SK-N-SH (cell line): ENCODE data around the gene CSRNP3. TPM values are rescaled to one million over a fixed set of nuclear protein-coding genes. Genes with fewer than 3 reads are reported as not detected.

ENCODE experiments used
- CTCF ChIA-PET: fragments of 300-600, 350-600 bp; formaldehyde crosslinking; extraction: SDS; loops from one replicate; lab custom pipeline; 2021; lab: Yijun Ruan, JAX
- POLR2A ChIA-PET: fragments of 350-600 bp; sonication (Branson Sonifier 250); formaldehyde crosslinking; extraction: SDS; loops from one replicate; lab custom pipeline; 2020; ENCODE audit warnings: antibody characterized with exemption, inconsistent platforms; lab: Yijun Ruan, JAX
- DNase-seq: peaks from one replicate; pipeline ENCODE4 v3.0.0; 2012
- H2AFZ ChIP-seq: fragments of 200-600 bp; sonication (generic); 2 replicates; pipeline ENCODE4 v1.8.1; 2016; ENCODE audit warnings: antibody characterized with exemption, mild to moderate bottlenecking, low read depth
- H3F3A ChIP-seq: fragments of 200-600 bp; sonication (generic); replicated peaks from 2 replicates; pipeline ENCODE3; 2016; ENCODE audit warnings: antibody characterized with exemption, mild to moderate bottlenecking; ENCODE audit not compliant: insufficient read depth
- H3K27ac ChIP-seq, 2 experiments: fragments of 200-500 bp in 1 of 2; fragments of 200-600 bp in 1 of 2; sonication (Bioruptor generic) in 1 of 2; sonication (generic), shearing (Covaris generic) in 1 of 2; 2 replicates each; pipeline versions ENCODE4 v1.5.1 to v1.6.1; 2014 to 2016; ENCODE audit warnings: low read depth in 2 of 2, inconsistent platforms in 1 of 2, low read length in 1 of 2, mild to moderate bottlenecking in 1 of 2, mixed read lengths in 1 of 2
- H3K27me3 ChIP-seq: fragments of 200-600 bp; sonication (generic), shearing (Covaris generic); 2 replicates; pipeline ENCODE4 v1.6.1; 2016; ENCODE audit warnings: mixed run types; ENCODE audit not compliant: insufficient read depth
- H3K36me3 ChIP-seq, 2 experiments: fragments of 200-500 bp in 1 of 2; fragments of 200-600 bp in 1 of 2; sonication (Bioruptor generic) in 1 of 2; sonication (generic) in 1 of 2; replicated peaks in 1 of 2; 2 replicates each; pipeline versions ENCODE3 to v1.5.1; 2014 to 2016; ENCODE audit warnings: low read length in 1 of 2, mild to moderate bottlenecking in 1 of 2; ENCODE audit not compliant: insufficient read depth in 2 of 2, control insufficient read depth in 1 of 2
- H3K4me1 ChIP-seq, 2 experiments: fragments of 200-500 bp in 1 of 2; fragments of 200-600 bp in 1 of 2; sonication (Bioruptor generic) in 1 of 2; sonication (generic), shearing (Covaris generic) in 1 of 2; 2 replicates each; pipeline versions ENCODE4 v1.5.1 to v1.6.1; 2014 to 2016; ENCODE audit warnings: low read depth in 1 of 2, low read length in 1 of 2, mixed run types in 1 of 2; ENCODE audit not compliant: insufficient read depth in 2 of 2, control insufficient read depth in 1 of 2
- H3K4me2 ChIP-seq: fragments of 200-600 bp; sonication (generic), shearing (Covaris generic); 2 replicates; pipeline ENCODE4 v1.6.1; 2017; ENCODE audit warnings: mixed run types
- H3K4me3 ChIP-seq, 2 experiments: fragments of 200-500 bp in 1 of 2; fragments of 200-600 bp in 1 of 2; sonication (Bioruptor generic) in 1 of 2; sonication (generic), shearing (Covaris generic) in 1 of 2; 2 replicates each; pipeline versions ENCODE4 v1.5.1 to v1.8.1; 2014 to 2016; ENCODE audit warnings: low read depth in 2 of 2, inconsistent platforms in 1 of 2, low read length in 1 of 2, mild to moderate bottlenecking in 1 of 2, mixed read lengths in 1 of 2, moderate library complexity in 1 of 2
- H3K79me2 ChIP-seq: fragments of 200-600 bp; sonication (generic); 2 replicates; pipeline ENCODE4 v1.8.1; 2017; ENCODE audit warnings: mild to moderate bottlenecking; ENCODE audit not compliant: insufficient read depth
- H3K9ac ChIP-seq: fragments of 200-600 bp; sonication (generic); 2 replicates; pipeline ENCODE4 v1.6.1; 2017; ENCODE audit warnings: mixed run types
- H3K9me2 ChIP-seq: fragments of 200-600 bp; sonication (generic); 2 replicates; pipeline ENCODE4 v1.6.1; 2017; ENCODE audit warnings: mixed run types
- H3K9me3 ChIP-seq: fragments of 200-600 bp; sonication (generic); 2 replicates; pipeline ENCODE4 v1.6.1; 2017; ENCODE audit warnings: mixed run types, mild to moderate bottlenecking, moderate library complexity
- H4K20me1 ChIP-seq: fragments of 200-600 bp; sonication (generic); 2 replicates; pipeline ENCODE4 v1.6.1; 2017; ENCODE audit warnings: mild to moderate bottlenecking, mixed run types; ENCODE audit not compliant: insufficient read depth
- CHD2 ChIP-seq: fragments of 150-350 bp; IDR thresholded peaks from 2 replicates; pipeline ENCODE4 v1.6.1; 2018; ENCODE audit warnings: low read length; ENCODE audit not compliant: partially characterized antibody
- CTCF ChIP-seq: fragments of 200-600 bp; sonication (generic); IDR thresholded peaks from 2 replicates; pipeline ENCODE4 v1.6.1; 2017; ENCODE audit warnings: antibody characterized with exemption, mild to moderate bottlenecking, moderate library complexity
- EP300 ChIP-seq, 2 experiments: IDR thresholded peaks; 2 replicates each; pipeline versions ENCODE4 v1.4.0 to v1.6.1; 2012; ENCODE audit warnings: borderline replicate concordance in 1 of 2, low read depth in 1 of 2, low read length in 1 of 2
- EZH2phosphoT487 ChIP-seq: fragments of 200-600 bp; sonication (generic); IDR thresholded peaks from 2 replicates; pipeline ENCODE4 v1.6.1; 2017; ENCODE audit warnings: low read depth, mixed run types, mild to moderate bottlenecking, antibody characterized with exemption, moderate library complexity, borderline replicate concordance
- FOSL2 ChIP-seq: IDR thresholded peaks from 2 replicates; pipeline ENCODE4 v1.4.0; 2012; ENCODE audit warnings: low read depth, mild to moderate bottlenecking, moderate library complexity, borderline replicate concordance
- FOXM1 ChIP-seq: IDR thresholded peaks from 2 replicates; pipeline ENCODE4 v1.4.0; 2012; ENCODE audit warnings: low read depth, mild to moderate bottlenecking
- GATA2 ChIP-seq: sonication (generic); formaldehyde crosslinking; IDR thresholded peaks from 2 replicates; pipeline ENCODE4 v1.5.0; 2020; ENCODE audit warnings: mild to moderate bottlenecking, missing genetic modification reagents
- IRF3 ChIP-seq: fragments of 150-350 bp; IDR thresholded peaks from 2 replicates; pipeline ENCODE4 v1.6.1; 2016; ENCODE audit warnings: mild to moderate bottlenecking, low read depth, low read length
- MXI1 ChIP-seq: IDR thresholded peaks from 2 replicates; pipeline ENCODE4 v1.6.1; 2012; ENCODE audit warnings: mild to moderate bottlenecking, low read depth, low read length, improper control_type of control experiment
- NFIC ChIP-seq: IDR thresholded peaks from 2 replicates; pipeline ENCODE4 v1.4.0; 2012; ENCODE audit warnings: borderline replicate concordance
- NRF1 ChIP-seq: IDR thresholded peaks from 2 replicates; pipeline ENCODE4 v1.6.1; 2012; ENCODE audit warnings: low read depth, mild to moderate bottlenecking, low read length
- PBX3 ChIP-seq: IDR thresholded peaks from 2 replicates; pipeline ENCODE4; 2012
- RAD21 ChIP-seq: IDR thresholded peaks from 2 replicates; pipeline ENCODE4 v1.6.1; 2012; ENCODE audit warnings: mild to moderate bottlenecking, low read length
- SMC3 ChIP-seq: IDR thresholded peaks from 2 replicates; pipeline ENCODE4 v1.6.1; 2012; ENCODE audit warnings: low read depth, low read length, improper control_type of control experiment
- TEAD4 ChIP-seq: IDR thresholded peaks from 2 replicates; pipeline ENCODE4 v1.4.0; 2012; ENCODE audit warnings: mild to moderate bottlenecking, borderline replicate concordance; ENCODE audit not compliant: insufficient read depth
- YY1 ChIP-seq: IDR thresholded peaks from 2 replicates; pipeline ENCODE4 v1.4.0; 2012; ENCODE audit warnings: low read depth, mild to moderate bottlenecking
- WGBS: methylation state at CpG from one replicate; pipeline ENCODE4 v1.1.6; 2017; ENCODE audit warnings: low lambda C conversion rate; 5-methylcytosine and 5-hydroxymethylcytosine counted together
- polyA plus RNA-seq, 3 experiments: library from polyadenylated mRNA; depleted of rRNA; stranded (reverse); fragments of >200 nt; gene quantifications; 2 replicates each; pipeline ENCODE4 v1.2.3, GENCODE V29; 2012

Gene CSRNP3
- polyA plus RNA-seq, 1 of the 3 experiments (the other 2 are of a cell fraction): 1.0 TPM

GRCh38 chr2:165687426-165688002 lies 218.0 kb downstream of the CSRNP3 start:
- CTCF ChIA-PET: interaction anchor here (1.4 kb wide), 1 partner anchor 186 kb away, joined by 4 read pairs; no protein-coding TSS in a partner anchor
- H3K79me2 ChIP-seq: no peaks in the 10 kb centered on the region
- no peaks in the 10 kb centered on the region for H3K27me3 ChIP-seq
- no peaks in the 10 kb centered on the region for H3K9me3 ChIP-seq
- peaks cover 2 to 6% of the 10 kb centered on the region in 2 experiments for H3K36me3 ChIP-seq
- no peak overlapping the region for H2AFZ ChIP-seq
- no peak overlapping the region for H3K4me3 ChIP-seq
- no peaks in the 10 kb centered on the region for H3K9me2 ChIP-seq
- no peaks in the 10 kb centered on the region for H3K4me1 ChIP-seq
- POLR2A ChIA-PET: no interaction called here
- H3K9ac ChIP-seq: no peak overlapping the region
- no peak for TF ChIP-seq RAD21
- TF ChIP-seq GATA2 (CRISPR knock-in tag): no peak
- no peak for TF ChIP-seq MXI1
- TF ChIP-seq SMC3: no peak
- TF ChIP-seq CHD2: no peak
- no peak for TF ChIP-seq YY1
- no peak for TF ChIP-seq CTCF
- TF ChIP-seq NFIC: no peak
- TF ChIP-seq FOXM1: no peak
- TF ChIP-seq PBX3: no peak
- TF ChIP-seq NRF1: no peak
- TF ChIP-seq IRF3: no peak
- TF ChIP-seq FOSL2: no peak
- no peak for DNase-seq
- no peak overlapping the region for H3K27ac ChIP-seq
- H4K20me1 ChIP-seq: no peaks in the 10 kb centered on the region
- H3F3A ChIP-seq: no peaks in the 10 kb centered on the region
- no peak overlapping the region for H3K4me2 ChIP-seq
- WGBS: 84% methylated on average over 4 of the region's 4 CpGs

- no peaks in the 10 kb centered on the region for H3F3A ChIP-seq
- no peaks in the 10 kb centered on the region for H3K79me2 ChIP-seq
- no peaks in the 10 kb centered on the region for H3K9me3 ChIP-seq
- POLR2A ChIA-PET: no interaction called here
- DNase-seq: no peak
- H3K27ac ChIP-seq: no peak overlapping the region
- H3K9me2 ChIP-seq: no peaks in the 10 kb centered on the region
- H4K20me1 ChIP-seq: no peaks in the 10 kb centered on the region
- peaks cover 0 to 2% of the 10 kb centered on the region in 2 experiments for H3K36me3 ChIP-seq
- CTCF ChIA-PET: interaction anchor here (1.1 to 1.6 kb wide), 5 partner anchors 9 to 182 kb away, joined by 3 to 6 read pairs (median 3); no protein-coding TSS in a partner anchor
- WGBS: 78% methylated on average over 7 of the region's 7 CpGs
- no peak overlapping the region for H3K9ac ChIP-seq
- H3K4me3 ChIP-seq: no peak overlapping the region
- no peaks in the 10 kb centered on the region for H3K27me3 ChIP-seq
- H3K4me1 ChIP-seq: no peaks in the 10 kb centered on the region
- H3K4me2 ChIP-seq: no peak overlapping the region
- H2AFZ ChIP-seq: no peak overlapping the region
- TF ChIP-seq EZH2phosphoT487 (no peak), SMC3 (no peak), PBX3 (no peak), IRF3 (no peak), FOXM1 (no peak), EP300 (IDR thresholded peaks at IDR 0.05; ENCODE audit: borderline replicate concordance in 1 of 2, low read depth in 1 of 2, low read length in 1 of 2) (no peak), CTCF (no peak), TEAD4 (no peak)
Observed at GRCh38 chr2:165691615-165692014, 222.1 kb downstream of the CSRNP3 start.
